ENCODE results near the gene PTCD1.
"Not testable (repeated sequence)": the region's sequence is repeated elsewhere in the genome, so short reads cannot be mapped to it uniquely, and the experiment has no call there.

The PTCD1 gene

DNA sequence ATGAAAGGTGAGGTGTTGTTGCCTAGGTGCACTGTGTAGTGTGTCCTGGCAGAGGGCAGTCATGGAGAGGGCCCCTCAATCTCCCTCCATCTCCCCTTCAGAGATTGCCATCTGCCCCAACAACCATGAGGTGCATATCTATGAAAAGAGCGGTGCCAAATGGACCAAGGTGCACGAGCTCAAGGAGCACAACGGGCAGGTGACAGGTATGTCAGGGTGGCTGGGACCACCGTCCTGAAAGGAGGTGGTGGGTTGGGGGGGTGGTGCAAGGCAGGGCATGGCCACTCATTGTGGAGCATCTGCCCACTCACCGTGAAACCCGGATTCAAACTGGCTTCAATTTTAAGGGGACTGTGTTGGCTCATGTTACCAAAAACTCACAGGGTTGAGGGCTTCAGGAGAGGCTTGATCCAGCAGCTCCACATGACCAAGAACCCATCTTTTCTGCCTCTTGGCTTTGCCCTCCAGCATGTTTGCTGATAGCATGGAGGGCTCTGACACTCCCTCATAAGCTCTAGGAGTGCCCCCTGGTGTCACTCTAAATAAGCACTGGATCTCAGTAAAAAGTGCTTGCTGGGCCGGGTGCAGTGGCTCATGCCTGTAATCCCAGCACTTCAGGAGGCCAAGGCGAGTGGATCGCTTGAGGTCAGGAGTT, 51.9 kb downstream of the PTCD1 start:
- DNase-seq (ENCODE audit: low read depth), result peak; percentile 62

DNA sequence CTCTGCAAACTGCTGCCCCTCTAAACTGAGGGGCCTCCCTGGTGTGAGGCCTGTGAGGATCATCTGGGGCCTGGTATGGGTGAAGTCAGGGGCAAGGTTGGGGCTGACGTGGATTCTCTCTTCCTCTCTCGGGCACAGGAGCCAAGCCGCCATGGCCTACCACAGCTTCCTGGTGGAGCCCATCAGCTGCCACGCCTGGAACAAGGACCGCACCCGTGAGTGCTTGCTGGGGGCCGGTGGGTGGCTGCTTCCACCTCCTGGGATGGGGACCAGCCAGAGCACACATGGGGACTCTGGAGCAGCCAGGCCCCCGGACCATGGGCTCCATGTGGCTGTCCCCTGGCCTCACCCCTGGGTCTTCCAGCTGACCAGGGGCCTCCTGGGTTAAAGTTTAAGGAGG, 53.0 kb downstream of the PTCD1 start:
- no peak for DNase-seq (ENCODE audit: low read depth)

DNA sequence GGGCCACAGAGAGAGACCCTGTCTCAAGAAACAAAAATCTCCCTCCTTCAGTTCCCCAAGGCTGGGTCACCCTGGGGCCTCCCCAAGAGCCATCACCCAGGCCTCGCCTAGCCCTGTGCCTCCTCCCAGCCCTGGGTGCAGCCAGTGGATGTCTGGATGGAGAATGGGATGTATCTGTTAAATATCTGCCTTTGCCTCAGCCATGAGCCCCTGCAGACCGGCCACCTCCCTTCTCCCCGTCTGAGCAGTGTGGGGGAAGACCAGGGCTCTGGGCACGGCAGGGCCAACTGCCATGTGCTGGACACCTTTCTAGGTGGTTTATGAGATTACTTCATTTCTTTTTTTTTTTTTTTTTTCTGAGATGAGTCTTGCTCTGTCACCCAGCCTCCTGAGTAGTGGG, 54.1 kb downstream of the PTCD1 start:
- no peak for DNase-seq (ENCODE audit: low read depth)

DNA sequence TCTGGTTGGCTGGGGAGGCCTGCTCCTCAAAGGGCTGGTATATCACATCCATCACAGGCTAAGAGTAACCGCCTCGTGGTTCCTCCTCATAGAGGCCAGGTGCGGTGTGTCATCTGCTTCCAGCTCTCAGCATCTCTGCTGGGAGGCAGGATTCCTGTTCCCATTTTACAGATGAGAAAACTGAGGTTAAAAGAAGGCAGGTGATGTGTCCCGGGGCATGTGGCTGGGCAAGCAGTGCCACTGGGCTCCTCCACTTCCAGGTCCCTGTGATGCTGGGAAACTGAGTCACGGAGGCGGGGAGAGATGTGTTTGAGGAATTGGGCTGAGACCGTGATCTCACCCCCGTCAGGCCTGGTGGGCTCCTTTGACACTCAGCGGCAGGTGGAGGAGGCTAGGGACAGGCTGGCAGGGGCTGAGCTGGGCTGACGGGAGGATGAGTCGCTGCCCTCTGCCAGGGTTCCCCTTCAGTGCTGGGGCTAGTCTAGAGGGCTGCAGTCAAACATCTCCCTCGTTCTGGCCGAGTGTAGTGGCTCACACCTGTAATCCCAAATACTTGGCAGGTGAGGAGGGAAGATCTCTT, 54.7 kb downstream of the PTCD1 start:
- no peak for DNase-seq (ENCODE audit: low read depth)

DNA sequence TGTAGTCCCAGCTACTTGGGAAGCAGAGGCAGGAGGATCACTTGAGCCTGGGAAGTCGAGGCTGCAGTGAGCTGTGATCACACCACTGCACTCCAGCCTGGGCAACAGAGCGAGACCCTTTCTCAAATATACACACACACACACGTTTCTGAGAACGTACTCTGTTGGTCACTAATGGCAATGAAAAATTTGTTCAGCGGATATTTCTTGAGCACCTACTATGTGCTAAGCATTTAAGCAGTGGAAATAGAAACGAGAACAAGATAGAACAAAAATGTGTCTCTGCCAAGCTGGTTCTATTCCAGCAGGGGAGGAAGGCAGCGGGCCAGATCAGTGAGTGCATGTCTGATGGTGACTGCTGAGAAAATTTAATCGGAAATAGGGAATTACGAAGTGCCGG, 55.4 kb downstream of the PTCD1 start:
- DNase-seq (ENCODE audit: low read depth), result no peak

DNA sequence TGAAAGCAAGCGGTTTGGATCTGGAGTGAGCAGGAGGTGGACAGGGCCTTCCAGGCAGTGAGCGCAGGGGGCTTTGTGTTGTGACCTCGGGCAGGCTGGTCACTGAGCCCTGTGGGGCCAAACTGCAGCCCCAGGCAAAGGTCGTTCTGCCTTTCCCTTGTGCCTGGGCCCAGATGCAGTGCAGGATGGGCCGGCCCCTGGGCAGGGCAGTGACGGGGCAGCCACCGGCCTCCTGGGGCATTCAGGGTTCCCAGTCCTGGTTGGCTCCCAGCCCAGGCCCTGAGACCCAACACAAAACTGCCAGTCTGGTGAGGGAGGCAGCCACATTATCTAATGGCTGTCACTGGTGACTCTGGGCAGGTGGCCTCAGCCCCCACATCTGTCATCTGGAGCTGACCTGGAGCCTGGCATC, 56.9 kb downstream of the PTCD1 start:
- no peak for DNase-seq (ENCODE audit: low read depth)

DNA sequence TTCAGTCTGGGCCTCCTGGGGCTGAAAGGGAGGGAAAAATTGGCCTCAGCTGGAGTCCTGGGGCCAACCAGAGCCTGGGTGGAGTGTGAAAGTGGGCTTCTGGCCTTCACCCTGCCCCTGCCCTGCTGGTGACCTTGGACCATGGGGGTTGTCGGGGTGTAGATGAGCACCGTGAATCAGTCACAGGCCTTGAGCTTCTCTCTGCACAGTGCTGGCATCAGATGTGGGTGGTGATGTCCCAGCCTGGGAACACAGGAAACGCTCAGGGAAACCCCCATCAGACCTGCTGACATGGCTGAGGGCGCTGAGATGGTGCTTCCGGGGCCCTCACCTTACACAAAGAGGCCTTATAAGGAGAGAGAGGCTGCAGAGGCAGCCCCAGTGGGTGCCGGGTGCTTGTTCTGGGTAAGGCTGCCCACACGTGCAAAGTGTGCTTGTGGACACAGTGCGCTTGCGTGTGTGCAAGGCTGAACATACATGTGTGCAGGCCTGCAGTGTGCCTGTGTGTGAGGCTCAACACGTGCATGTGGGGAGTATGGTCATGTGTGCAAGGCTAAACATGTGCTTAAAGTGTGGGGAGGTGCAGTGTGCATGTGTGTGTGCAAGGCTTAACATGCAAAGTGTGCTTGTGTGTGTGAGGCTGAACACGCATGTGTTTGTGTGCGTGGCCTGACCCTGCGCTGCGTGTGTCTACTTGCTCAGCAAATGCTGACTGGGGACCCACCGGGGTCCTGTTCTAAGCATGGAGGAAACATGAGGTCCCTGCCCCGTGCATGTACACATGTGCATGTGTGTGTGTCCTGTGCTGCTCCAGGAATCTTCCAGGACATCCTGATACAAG, 57.6 kb downstream of the PTCD1 start:
- DNase-seq (ENCODE audit: low read depth), result no peak

DNA sequence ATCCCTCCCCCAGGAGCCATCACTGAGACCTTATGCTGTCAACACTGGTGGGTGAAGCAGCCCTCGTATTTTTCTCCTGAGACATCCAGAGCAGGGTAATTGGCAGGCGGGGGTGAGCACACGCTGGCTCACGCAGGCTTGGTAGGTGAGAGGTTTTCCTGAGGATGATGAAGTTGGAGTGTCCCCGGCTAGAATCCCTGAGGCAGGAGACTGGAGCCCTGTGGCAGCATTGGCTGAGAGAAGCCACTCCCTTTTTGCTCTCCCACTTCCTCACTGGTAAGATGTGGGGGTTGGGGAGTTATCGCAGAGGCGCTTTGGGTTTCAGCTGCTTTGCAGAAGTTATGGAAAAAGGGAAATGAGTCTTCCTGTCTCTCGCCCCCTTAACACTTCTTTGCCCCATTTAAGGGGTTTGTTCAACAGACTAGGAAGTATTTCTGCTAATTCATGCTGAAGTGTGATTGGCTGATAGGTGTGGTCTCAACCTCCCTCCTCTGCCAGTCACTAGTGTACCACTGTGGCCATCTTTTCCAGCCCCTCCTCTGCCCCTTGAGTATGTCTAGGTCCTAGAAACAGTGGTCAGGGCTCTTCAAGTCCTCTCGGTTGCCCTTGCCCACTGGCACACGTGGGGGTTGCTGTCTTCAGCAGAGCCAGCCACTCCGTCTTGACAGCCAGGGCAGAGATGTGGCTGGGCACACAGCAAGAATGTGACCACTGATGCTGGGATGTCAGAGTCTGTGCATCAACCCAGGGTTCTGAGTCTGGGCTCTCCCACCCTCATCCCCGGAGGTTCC, 58.4 kb downstream of the PTCD1 start:
- DNase-seq (ENCODE audit: low read depth), result peak; percentile 57

DNA sequence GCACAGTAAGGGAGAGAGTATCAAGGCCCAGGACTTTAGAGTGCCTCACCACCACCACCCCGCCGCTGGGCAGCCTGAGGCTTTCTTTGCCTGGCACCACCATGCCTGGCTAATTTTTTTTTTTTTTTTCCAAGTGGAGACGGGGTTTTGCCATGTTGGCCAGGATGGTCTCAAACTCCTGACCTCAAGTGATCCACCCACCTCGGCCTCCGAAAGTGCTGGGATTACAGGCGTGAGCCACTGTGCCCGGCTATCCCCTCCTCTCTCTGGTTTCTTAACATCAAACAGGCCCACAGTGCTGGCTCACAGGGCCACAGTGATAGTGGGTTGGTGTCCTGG, 58.9 kb downstream of the PTCD1 start:
- not testable (repeated sequence) for DNase-seq (ENCODE audit: low read depth)

DNA sequence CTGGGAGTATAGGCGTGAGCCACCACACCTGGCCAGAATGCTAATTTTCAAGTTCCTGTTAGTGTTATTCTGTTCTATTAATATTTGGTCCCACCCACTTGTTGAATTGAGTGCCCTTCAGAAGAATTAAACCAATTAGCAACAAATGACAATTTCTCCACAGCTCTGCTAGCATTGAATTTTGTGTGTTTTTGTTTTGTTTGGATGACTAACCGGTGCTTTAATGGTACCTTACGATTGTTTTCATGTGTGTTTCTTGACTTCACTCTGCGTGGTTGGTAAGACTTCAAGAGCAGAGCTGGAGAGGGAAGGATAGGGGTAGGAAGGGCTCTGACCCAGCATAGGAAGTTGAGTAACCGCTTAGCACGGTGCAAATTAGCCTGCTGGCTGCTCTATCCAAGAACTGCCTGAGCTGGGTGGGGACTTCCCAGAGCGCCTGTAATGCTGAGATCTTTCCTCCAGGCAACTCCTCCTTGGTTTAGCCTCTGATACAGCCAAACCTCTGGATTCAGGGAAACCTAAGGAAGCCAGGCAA, 59.5 kb downstream of the PTCD1 start:
- peak; percentile 93 for DNase-seq (ENCODE audit: low read depth)

DNA sequence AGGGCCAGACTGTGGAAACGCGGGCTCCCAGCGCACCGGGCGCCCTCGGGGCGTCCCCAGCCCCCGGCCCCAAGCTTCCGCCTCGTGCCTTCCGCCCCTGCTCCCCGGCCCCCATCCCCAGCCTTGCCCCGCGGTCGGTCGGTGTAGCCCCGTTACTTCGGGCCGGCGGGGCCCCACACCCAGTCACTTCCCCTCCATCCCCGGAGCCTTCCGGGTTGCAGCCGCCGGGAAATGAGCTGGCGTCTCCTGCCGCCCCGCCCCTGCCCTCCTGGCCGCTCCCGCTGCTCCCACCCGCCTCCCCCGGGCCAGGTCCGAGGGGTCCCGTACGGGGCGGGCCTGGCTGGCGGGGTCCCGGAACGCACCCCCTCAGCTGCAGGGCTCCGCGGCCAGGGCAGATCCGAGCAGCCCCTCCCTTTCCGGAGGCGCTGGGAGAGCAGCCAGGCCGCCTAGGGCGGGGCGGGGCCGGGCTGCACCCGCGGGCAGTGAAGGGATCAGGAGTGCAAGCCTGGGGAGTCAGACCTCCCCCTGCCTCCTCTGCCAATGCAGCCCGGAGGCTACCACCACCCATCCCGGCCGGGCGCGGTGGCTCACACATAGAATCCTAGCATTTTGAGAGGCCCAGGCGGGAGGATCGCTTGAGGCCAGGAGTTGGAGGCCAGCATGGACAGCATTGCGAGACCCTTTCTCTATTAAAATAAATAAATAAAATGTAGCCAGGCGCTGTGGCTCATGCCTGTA, 63.4 kb downstream of the PTCD1 start:
- peak; percentile 79 for DNase-seq (ENCODE audit: low read depth)

DNA sequence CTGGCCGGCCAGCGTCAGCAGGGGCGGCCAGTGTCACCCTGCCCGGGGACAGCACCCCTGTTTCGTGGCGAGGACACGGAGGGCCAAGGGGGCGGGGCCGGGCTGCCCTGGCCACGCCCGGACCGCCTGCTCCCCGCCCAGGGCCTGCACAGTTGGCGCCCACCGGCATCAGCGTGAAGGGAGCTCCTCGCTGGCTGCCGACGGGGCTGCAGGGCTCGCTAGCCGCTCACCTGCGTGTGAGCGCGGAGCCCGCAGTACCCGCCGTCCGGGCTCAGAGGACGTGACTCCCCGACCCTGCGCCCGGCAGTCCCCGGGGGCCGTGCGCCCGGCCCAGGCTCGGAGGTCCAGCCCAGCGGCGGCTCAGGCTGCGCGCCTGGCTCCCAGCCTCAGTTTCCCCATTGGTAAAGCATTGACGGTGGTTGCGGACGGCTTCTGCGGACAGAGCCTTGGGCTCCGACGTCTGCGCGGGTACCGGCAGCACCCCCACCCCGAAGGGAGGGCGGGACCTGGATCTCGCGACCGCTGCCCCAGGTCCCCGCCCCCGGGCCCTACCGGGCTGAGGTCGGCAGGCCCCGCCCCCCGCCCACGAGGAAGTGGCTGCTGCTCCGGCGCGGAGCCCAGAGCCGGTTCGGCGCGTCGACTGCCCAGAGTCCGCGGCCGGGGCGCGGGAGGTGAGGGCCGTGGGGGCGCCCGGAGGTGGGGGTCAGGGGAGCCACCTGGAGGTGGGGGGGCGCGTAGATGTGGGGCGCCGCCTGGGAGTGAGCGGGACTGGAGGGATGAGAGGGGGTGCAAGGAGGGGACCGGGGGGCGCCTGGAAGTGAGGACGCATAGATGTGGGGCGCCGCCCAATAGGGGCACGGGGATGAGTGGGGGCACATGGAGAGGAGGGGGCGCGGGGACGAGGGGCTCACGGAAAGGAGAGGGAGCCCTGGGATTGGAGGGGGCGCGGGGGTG, 64.2 kb downstream of the PTCD1 start, which contains the start of gene ARPC1B:
Gene ARPC1B (plus strand): TSS at position 620 of the 954 bp plus-strand sequence. CDS start 10,985 bp downstream, outside the sequence.
- DNase-seq (ENCODE audit: low read depth), result peak; percentile 80

DNA sequence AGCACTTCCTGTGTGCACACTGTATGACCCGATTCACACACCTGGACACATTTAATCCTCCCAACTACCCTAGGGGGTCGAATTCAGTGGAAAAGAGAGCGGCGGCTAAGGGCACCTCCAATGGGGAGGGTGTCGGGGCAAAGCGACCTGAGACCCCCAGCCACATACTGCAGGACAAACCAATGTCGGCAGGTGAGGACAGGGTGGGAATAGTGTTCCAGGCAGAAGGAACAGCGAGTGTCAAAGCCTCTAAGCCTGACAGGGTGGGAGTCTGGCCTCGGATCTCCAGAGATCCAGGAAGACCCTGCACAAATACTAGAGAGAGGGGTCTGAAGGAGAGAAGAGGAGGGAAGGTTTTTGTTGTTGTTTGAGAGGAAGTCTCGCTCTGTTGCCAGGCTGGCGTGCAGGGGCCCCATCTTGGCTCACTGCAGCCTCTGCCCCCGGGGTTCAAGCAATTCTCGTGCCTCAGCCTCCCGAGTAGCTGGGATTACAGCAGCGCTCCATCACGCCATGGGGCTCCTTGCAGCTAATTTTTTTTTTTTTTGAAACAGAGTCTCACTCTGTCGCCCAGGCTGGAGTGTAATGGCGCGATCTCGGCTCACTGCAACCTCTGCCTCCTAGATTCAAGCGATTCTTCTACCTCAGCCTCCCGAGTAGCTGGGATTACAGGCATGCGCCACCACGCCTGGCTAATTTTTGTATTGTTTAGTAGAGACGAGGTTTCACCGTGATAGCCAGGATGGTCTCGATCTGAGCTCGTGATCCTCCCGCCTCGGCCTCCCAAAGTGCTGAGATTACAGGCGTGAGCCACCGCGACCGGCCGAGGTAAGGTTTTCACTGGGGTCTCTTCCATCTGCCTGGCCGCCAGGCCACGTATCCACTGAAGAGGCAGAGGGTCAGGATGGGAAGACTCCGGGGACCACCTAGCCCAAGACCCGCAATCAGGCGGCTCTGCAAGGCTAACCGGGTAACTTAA, 65.2 kb downstream of the PTCD1 start:
- no peak for DNase-seq (ENCODE audit: low read depth)

DNA sequence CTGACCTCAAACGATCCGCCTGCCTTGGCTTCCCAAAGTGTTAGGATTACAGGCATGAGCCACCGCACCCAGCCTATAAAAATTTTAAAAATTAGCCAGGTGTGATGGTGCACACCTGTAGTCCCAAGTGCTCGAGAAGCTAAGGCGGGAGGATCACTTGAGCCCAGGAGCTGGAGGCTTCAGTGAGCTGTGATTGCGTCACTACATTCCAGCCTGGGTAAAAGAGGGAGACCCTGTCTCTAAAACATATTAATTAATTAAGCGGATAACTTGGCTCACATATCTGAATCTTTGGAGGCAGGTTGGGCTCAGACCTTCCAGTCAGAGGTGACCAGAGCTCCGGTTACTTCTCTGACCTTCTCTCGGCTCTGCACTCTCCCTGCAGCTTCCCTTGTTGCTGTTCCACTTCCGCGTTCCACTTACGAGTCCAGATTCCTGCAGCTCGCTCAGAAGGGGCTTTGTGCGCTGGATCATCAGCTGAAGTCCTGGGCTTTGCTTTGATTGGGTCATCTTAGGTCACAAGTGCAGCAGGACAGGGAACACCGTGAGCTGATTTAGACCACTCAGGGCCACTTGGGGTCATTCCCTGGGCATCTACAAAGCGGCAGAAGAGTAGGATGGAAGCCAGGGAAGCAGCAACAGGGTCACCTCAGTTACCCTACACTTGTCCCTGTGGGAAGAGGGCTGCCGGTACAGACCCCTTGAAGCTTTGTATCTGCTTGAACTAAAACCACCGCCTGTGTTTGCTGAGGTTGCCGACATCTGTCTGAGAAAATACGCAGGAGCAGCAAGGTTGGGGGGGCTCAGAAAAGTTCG, 66.1 kb downstream of the PTCD1 start:
- DNase-seq (ENCODE audit: low read depth), result peak; percentile 82

DNA sequence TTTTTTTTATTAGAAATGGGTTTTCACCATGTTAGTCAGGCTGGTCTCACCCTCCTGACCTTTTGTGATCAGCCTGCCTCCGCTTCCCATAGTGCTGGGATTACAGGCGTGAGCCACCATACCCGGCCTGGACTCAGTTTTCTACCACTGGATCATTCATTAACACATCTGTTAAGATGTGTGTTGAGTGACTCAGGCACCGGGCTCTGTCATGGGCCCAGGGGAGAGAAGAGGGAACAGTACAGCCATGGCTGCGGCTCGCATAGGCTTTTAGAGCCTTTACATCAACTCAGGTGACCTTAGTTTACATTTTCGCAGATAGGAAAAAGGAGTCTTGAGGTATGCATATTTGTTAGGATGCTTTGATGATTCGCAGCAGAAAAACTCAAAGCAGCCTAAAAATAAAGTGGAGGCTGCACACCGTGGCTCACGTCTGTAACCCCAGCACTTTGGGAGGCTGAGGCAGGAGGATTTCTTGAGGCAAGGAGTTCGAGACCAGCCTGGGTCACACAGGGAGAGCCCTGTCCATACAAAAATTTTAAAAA, 67.2 kb downstream of the PTCD1 start:
- peak; percentile 25 for DNase-seq (ENCODE audit: low read depth)

DNA sequence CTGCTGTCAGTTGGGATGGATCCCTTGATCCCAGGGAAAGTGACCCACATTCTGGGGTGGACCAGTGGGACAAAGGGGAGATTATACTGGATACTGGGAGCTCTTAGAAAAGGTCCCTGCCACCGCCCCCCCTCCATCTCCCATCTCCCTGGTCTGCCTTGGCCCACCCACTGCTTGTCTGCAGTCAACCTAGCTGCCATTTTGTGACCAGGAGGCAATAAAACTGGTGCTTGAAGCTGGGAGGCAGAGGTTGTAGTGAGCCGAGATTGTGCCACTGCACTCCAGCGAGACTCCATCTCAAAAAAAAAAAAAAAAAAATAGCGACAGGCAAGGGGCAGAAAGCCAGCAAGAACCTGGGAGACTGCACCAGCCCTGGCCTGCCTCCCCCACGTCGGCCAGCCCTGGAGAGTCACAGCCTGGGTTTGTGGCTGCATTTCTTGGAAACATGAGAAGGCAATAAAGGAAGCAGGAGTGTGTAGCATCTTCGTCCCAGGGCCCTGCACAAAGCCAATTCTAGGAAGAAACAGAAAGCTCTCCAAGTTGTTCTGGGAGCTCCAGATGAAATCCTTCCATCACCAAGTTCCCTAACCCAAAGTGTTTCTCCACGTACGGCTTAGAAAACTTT, 68.7 kb downstream of the PTCD1 start:
- DNase-seq (ENCODE audit: low read depth), result peak; percentile 47

DNA sequence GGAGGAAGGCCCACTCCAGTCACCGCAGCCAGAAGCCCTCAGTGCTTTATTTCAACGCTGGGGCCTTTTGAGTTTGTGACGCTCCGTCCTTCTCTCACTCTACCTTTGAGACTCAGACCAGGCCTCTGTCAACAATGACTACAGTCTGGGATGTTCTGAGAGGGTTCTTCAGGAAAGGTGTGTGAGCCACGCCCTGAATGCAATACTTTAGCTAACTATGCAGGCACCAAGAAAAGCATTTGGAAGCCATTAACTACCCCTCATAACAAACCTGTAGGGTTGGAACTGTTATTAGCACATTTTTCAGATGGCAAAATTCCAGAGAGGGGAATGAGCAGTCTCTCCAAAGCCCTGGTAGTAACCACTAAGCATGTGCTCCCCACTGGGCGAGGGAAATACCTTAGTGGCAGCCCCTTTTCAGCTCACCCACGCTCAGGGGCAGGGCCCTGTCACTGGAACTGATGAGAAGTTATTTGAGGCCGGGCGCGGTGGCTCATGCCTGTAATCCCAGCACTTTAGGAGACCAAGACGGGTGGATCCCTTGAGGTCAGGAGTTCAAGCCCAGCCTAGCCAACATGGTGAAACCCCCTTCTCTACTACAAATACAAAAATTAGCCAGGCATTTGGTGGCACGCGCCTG, 69.7 kb downstream of the PTCD1 start:
- DNase-seq (ENCODE audit: low read depth), result no peak

All from EH (cell line).